ENCODE data around the gene EDEM1. TPM values are rescaled to one million over a fixed set of nuclear protein-coding genes. Genes with fewer than 3 reads are reported as not detected.
A peak's percentile ranks its signal among the peaks of the same experiment; 100 is the strongest.

The EDEM1 gene
- total and polyA plus RNA-seq, 10 of the 15 experiments (the other 5 are each of a cell fraction or from before 2014, with no cell fraction given) = 18.9 to 138 (median 57.5) TPM

DNA sequence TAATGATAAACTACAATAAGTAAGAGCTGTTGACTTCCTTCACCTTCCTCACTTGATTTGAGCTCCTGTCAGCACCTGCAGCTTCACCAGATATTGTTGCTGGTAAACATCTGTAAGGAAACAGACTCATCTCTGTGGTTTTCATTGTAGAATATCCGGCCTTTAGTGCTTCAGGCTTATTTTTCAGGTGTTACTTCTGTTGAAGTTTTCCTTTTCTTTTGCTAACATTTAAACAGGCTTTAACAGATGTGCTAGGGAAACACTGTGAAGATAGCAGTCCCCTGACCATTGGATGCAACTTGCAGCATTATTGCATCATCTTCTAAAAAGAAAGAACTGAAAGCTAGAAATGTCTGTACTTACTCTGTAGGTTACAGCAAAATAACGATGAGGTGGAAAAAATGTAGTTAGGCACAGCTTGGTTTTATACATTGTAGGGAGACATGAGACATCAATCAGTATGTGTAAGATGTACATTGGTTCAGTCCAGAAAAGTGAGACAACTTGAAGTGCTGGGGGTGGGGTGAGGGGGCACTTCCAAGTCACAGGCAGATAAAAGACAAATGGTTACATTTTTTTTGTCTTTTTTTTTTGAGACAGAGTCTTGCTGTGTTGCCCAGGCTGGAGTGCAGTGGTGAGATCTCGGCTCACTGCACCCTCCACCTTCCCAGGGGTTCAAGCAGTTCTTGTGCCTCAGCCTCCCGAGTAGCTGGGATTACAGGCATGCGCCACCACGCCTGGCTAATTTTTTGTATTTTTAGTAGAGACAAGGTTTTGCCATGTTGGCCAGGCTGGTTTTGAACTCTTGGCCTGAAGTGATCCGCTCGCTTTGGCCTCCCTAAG, 10.2 kb downstream of the EDEM1 start (continued):
- TF ChIP-seq SIX5 (IDR thresholded peaks at IDR 0.05; ENCODE audit: low read depth, low read length, severe bottlenecking) = no peak
- TF ChIP-seq SIN3A (IDR thresholded peaks at IDR 0.05; ENCODE audit: low read depth, low read length) = no peak
- TF ChIP-seq CBFB (IDR thresholded peaks at IDR 0.05; ENCODE audit: low read depth) = 0 out of 2 replicates have a peak, but pooled peaks have one; percentile 41
- TF ChIP-seq, protein P1, sequence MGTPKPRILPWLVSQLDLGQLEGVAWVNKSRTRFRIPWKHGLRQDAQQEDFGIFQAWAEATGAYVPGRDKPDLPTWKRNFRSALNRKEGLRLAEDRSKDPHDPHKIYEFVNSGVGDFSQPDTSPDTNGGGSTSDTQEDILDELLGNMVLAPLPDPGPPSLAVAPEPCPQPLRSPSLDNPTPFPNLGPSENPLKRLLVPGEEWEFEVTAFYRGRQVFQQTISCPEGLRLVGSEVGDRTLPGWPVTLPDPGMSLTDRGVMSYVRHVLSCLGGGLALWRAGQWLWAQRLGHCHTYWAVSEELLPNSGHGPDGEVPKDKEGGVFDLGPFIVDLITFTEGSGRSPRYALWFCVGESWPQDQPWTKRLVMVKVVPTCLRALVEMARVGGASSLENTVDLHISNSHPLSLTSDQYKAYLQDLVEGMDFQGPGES (IDR thresholded peaks at IDR 0.05) = no peak
- TF ChIP-seq MXI1 (IDR thresholded peaks at IDR 0.05; ENCODE audit: low read depth, low read length) = no peak
- TF ChIP-seq RAD51 (IDR thresholded peaks at IDR 0.05) = no peak
- TF ChIP-seq SMC3 (IDR thresholded peaks at IDR 0.05; ENCODE audit: borderline replicate concordance, low read length) = no peak
- TF ChIP-seq JUND (IDR thresholded peaks at IDR 0.05; ENCODE audit: low read depth, low read length) = peak; percentile 59; the same call in 1 of the 2 replicates
- no peak for TF ChIP-seq HDAC2 (IDR thresholded peaks at IDR 0.05)
- TF ChIP-seq RAD21 (IDR thresholded peaks at IDR 0.05; ENCODE audit: insufficient read depth, low read depth, low read length) = 0 out of 2 replicates have a peak, but pooled peaks have one; percentile 2
- TF ChIP-seq MYB (IDR thresholded peaks at IDR 0.05; ENCODE audit: borderline replicate concordance, low read depth, low read length) = no peak

Data from GM12878 (cell line).